DLD1 (cell line): ENCODE results near the gene GRPEL1.

Experiments used
- in situ Hi-C: cut with HindIII; loops from 2 replicates; pipeline ENCODE4 v1.10.0; 2017; ENCODE audit warnings: low sequenced_read_pairs

Gene GRPEL1

GRCh38 chr4:7048642-7049041 lies 19.2 kb downstream of the GRPEL1 start:
- in situ Hi-C loops, result no loop called here

- in situ Hi-C loops, result no loop called here
These were observed 20.9 kb downstream of the GRPEL1 start for GRCh38 chr4:7046971-7047370.

- in situ Hi-C loops, result no loop called here
These were observed 21.6 kb downstream of the GRPEL1 start for GRCh38 chr4:7045961-7046921.

GRCh38 chr4:7045553-7045952 lies 22.3 kb downstream of the GRPEL1 start:
- in situ Hi-C loops, result no loop called here

GRCh38 chr4:7044137-7044930 lies 23.5 kb downstream of the GRPEL1 start:
- in situ Hi-C loops, result no loop called here

- in situ Hi-C loops, result no loop called here
These were observed 24.4 kb downstream of the GRPEL1 start, which contains the start of gene TADA2B for GRCh38 chr4:7043284-7044136. TSS of gene TADA2B (plus strand) at chr4:7043372. CDS start at chr4:7043580, 208 bp downstream.

- in situ Hi-C loops, result no loop called here
These were observed 25.2 kb downstream of the GRPEL1 start for GRCh38 chr4:7042503-7043283.

GRCh38 chr4:7041801-7042502 lies 25.9 kb downstream of the GRPEL1 start:
- in situ Hi-C loops, result no loop called here

GRCh38 chr4:7041246-7041645 lies 26.6 kb downstream of the GRPEL1 start:
- in situ Hi-C loops, result no loop called here

GRCh38 chr4:7040765-7041164 lies 27.1 kb downstream of the GRPEL1 start:
- in situ Hi-C loops, result no loop called here

- in situ Hi-C loops, result loop anchor here (5.0 kb wide), 1 partner anchor 70 kb away; no protein-coding TSS in a partner anchor
These were observed 30.4 kb downstream of the GRPEL1 start for GRCh38 chr4:7037425-7037824.

GRCh38 chr4:7034262-7035081 lies 33.4 kb downstream of the GRPEL1 start:
- in situ Hi-C loops, result loop anchor here (5.0 kb wide), 1 partner anchor 67 kb away; no protein-coding TSS in a partner anchor

- in situ Hi-C loops, result no loop called here
These were observed 35.3 kb downstream of the GRPEL1 start for GRCh38 chr4:7032596-7032995.

- in situ Hi-C loops, result no loop called here
These were observed 36.1 kb downstream of the GRPEL1 start for GRCh38 chr4:7031558-7032449.

- in situ Hi-C loops, result no loop called here
These were observed 37.0 kb downstream of the GRPEL1 start for GRCh38 chr4:7030856-7031255.

GRCh38 chr4:7029921-7030320 lies 37.9 kb downstream of the GRPEL1 start:
- in situ Hi-C loops, result no loop called here

GRCh38 chr4:7029212-7029611 lies 38.7 kb downstream of the GRPEL1 start:
- in situ Hi-C loops, result no loop called here
